ENCODE data around the gene TM9SF1. TPM values are rescaled to one million over a fixed set of nuclear protein-coding genes. Genes with fewer than 3 reads are reported as not detected.

TM9SF1 gene
- total and polyA plus RNA-seq, 2 of the 13 experiments (the other 11 are each of a cell fraction or from before 2014, with no cell fraction given) = 83.2 to 110 TPM

DNA sequence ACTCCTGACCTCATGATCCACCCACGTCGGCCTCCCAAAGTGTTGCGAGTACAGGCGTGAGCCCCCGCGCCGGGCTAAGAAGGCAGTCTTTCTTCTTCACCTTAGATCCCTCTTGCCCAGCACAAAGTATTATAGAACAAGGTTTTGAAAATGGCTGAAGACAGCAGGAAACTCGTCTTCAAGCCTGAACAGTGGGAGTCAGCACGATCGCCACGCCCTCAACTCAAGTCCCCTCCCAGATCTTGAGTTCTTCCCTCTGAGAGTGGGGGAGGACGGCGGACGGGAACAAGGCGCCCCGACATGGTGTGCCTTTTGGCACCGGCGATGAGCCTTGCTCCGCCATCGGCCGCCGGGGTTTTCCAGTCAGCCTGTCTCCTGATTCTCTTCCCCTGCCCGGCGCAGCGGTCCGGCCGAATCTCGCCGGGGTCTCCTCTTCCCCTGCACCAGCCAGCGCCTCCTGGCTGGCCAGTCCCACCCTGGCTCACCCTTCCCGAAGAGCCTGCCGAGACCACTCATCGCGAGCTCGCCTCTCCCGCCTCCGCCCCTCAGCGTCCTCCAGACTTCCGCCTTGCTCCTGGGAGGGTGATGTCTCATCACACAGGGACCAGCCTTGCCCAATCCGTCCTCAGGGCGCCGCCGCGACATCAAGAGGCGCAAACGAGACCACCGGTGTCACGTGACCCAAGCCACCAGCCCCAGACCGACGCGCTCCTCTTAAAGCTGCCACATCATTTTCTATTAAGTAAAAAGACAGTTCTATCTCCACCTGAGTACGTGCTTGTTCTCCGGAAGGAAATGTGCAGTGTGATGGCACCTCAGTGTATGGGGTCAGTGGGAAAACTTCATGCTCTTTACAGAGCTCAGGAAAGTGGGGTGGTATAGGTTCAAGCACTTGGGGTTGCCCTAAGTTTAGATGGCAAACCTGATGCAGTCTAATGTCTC, 18.0 kb upstream of the TM9SF1 start, which contains the start of gene CHMP4A (continued):
- TF ChIP-seq XBP1 (CRISPR knock-in tag; IDR thresholded peaks at IDR 0.05) (peak; percentile 44; the same call in 1 of the 2 replicates), ZNF460 (CRISPR knock-in tag; IDR thresholded peaks at IDR 0.05; ENCODE audit: borderline replicate concordance) (no peak), TCF7L2 (IDR thresholded peaks at IDR 0.05; ENCODE audit: low read depth, low read length) (no peak), ELF3 (CRISPR knock-in tag; IDR thresholded peaks at IDR 0.05) (peak; percentile 99), RCOR2 (CRISPR knock-in tag; IDR thresholded peaks at IDR 0.05) (peak; percentile 55), ETV6 (CRISPR knock-in tag; conservative IDR thresholded peaks at IDR 0.05) (peak; percentile 97), ZNF354B (CRISPR knock-in tag; IDR thresholded peaks at IDR 0.05) (no peak), CC2D1A (CRISPR knock-in tag; IDR thresholded peaks at IDR 0.05) (peak; percentile 90; the same call in 1 of the 2 replicates), ZBTB44 (CRISPR knock-in tag; IDR thresholded peaks at IDR 0.05) (peak; percentile 90; the same call in 1 of the 2 replicates), HNF1A (IDR thresholded peaks at IDR 0.05; ENCODE audit: low read depth) (peak; percentile 39; the same call in 1 of the 2 replicates), HNF1A (CRISPR knock-in tag; IDR thresholded peaks at IDR 0.05; ENCODE audit: borderline replicate concordance) (peak; percentile 88), MYNN (CRISPR knock-in tag; IDR thresholded peaks at IDR 0.05; ENCODE audit: low read depth) (no peak; the same call in 1 of the 2 replicates), ZNF281 (CRISPR knock-in tag; IDR thresholded peaks at IDR 0.05; ENCODE audit: borderline replicate concordance) (no peak; the same call in 1 of the 2 replicates), PATZ1 (CRISPR knock-in tag; IDR thresholded peaks at IDR 0.05) (peak; percentile 68), ZNF143 (CRISPR knock-in tag; IDR thresholded peaks at IDR 0.05) (peak; percentile 82)
- TF ChIP-seq, protein P1, sequence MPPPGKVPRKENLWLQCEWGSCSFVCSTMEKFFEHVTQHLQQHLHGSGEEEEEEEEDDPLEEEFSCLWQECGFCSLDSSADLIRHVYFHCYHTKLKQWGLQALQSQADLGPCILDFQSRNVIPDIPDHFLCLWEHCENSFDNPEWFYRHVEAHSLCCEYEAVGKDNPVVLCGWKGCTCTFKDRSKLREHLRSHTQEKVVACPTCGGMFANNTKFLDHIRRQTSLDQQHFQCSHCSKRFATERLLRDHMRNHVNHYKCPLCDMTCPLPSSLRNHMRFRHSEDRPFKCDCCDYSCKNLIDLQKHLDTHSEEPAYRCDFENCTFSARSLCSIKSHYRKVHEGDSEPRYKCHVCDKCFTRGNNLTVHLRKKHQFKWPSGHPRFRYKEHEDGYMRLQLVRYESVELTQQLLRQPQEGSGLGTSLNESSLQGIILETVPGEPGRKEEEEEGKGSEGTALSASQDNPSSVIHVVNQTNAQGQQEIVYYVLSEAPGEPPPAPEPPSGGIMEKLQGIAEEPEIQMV (CRISPR knock-in tag; IDR thresholded peaks at IDR 0.05; ENCODE audit: low read depth) = peak; percentile 92
